Gastroesophageal sphincter (tissue), 4 donors: Measurements from ENCODE around the gene CXorf49. TPM values are rescaled to one million over a fixed set of nuclear protein-coding genes. Genes with fewer than 3 reads are reported as not detected.
"Not testable (repeated sequence)": the region's sequence is repeated elsewhere in the genome, so short reads cannot be mapped to it uniquely, and the experiment has no call there.

Experiments used
- ATAC-seq: fragments of 150-250 bp; one replicate; pipeline ENCODE4 v1.9.1; 2016; ENCODE audit warnings: mild to moderate bottlenecking, moderate library complexity
- H3K27ac ChIP-seq, 4 donors: fragments of 200-600 bp; sonication (generic) in 3 of 4; 1 replicate in 3 of 4; 2 replicates in 1 of 4; pipeline ENCODE4 v1.5.1; 2016 to 2019
- H3K27me3 ChIP-seq: fragments of 200-600 bp; sonication (generic); one replicate; pipeline ENCODE4 v1.5.1; 2019
- H3K36me3 ChIP-seq, 2 donors: fragments of 200-600 bp; sonication (generic); one replicate each; pipeline ENCODE4 v1.5.1; 2019; ENCODE audit warnings: control low read depth in 1 of 2
- H3K4me1 ChIP-seq, 3 donors: fragments of 200-600 bp; sonication (generic); 1 replicate in 2 of 3; 2 replicates in 1 of 3; pipeline ENCODE4 v1.5.1; 2016 to 2019; ENCODE audit warnings: control low read depth in 2 of 3
- H3K4me3 ChIP-seq, 2 donors: fragments of 200-600 bp; sonication (generic); one replicate each; pipeline ENCODE4 v1.5.1; 2019; ENCODE audit warnings: mild to moderate bottlenecking in 1 of 2, moderate library complexity in 1 of 2
- H3K9me3 ChIP-seq, 3 donors: fragments of 200-600 bp; sonication (generic); one replicate each; pipeline ENCODE4 v1.5.1; 2017 to 2019; ENCODE audit warnings: control low read depth in 2 of 3
- CTCF ChIP-seq, 4 experiments: fragments of 200-600 bp in 2 of 4; fragments of 450-650 bp in 2 of 4; sonication (generic) in 1 of 4; IDR thresholded peaks; one replicate each; pipeline ENCODE4 v1.5.1; 2017 to 2019; ENCODE audit warnings: antibody characterized with exemption in 4 of 4, mild to moderate bottlenecking in 2 of 4, moderate library complexity in 2 of 4
- EP300 ChIP-seq: sonication (generic); formaldehyde crosslinking; IDR thresholded peaks from one replicate; pipeline ENCODE4 v1.6.1; 2017; ENCODE audit warnings: antibody characterized with exemption, mild to moderate bottlenecking
- POLR2A ChIP-seq, 2 donors: fragments of 450-650 bp; IDR thresholded peaks; one replicate each; pipeline ENCODE4 v1.6.1; 2017; ENCODE audit warnings: antibody characterized with exemption in 2 of 2, mild to moderate bottlenecking in 2 of 2, moderate library complexity in 1 of 2
- POLR2AphosphoS5 ChIP-seq: sonication (generic); formaldehyde crosslinking; IDR thresholded peaks from one replicate; pipeline ENCODE4 v1.6.1; 2017; ENCODE audit warnings: antibody characterized with exemption
- WGBS, 2 donors: methylation state at CpG; one replicate each; pipeline ENCODE4 v1.1.5; 2018; ENCODE audit warnings: low coverage in 1 of 2; 5-methylcytosine and 5-hydroxymethylcytosine counted together
- total RNA-seq, 4 donors: library from RNA; depleted of rRNA; stranded (reverse); fragments of >200 nt; gene quantifications; one replicate each; pipeline ENCODE4 v1.1.0, GENCODE V29; 2016

CXorf49 gene
- total RNA-seq, 4 donors from 2014 or later, result not detected

GRCh38 chrX:71697466-71698298, 20.4 kb downstream of the CXorf49 start:
- not testable (repeated sequence) for H3K36me3 ChIP-seq, H3K27ac ChIP-seq, H3K4me1 ChIP-seq, H3K4me3 ChIP-seq, H3K27me3 ChIP-seq, H3K9me3 ChIP-seq
- ATAC-seq, result peak; percentile 22
- WGBS, 2 donors, result no CpG with 5 or more reads among the region's 17 CpGs

- H3K36me3 ChIP-seq, H3K4me1 ChIP-seq, H3K4me3 ChIP-seq, H3K27ac ChIP-seq, H3K9me3 ChIP-seq, H3K27me3 ChIP-seq: not testable (repeated sequence)
- ATAC-seq, result peak; percentile 60
- WGBS, 2 donors, result no CpG with 5 or more reads among the region's 24 CpGs
Measured at GRCh38 chrX:71696641-71697465, 21.2 kb downstream of the CXorf49 start.

- Histone ChIP-seq H3K4me1 (no peaks in the 10 kb centered on the region), H3K36me3 (no peaks in the 10 kb centered on the region), H3K9me3 (no peaks in the 10 kb centered on the region), H3K27me3 (no peaks in the 10 kb centered on the region), H3K4me3 (no peak overlapping the region), H3K27ac (no peak overlapping the region)
- ATAC-seq, result no peak
- TF ChIP-seq POLR2A (IDR thresholded peaks at IDR 0.05) (no peak), POLR2AphosphoS5 (no peak), CTCF (IDR thresholded peaks at IDR 0.05) (no peak), EP300 (no peak)
- 60 to 92% methylated on average over 1 to 2 of the region's 4 CpGs for WGBS, 2 donors
Measured at GRCh38 chrX:71679575-71680207, 38.4 kb downstream of the CXorf49 start.

GRCh38 chrX:71677195-71677594, 40.9 kb downstream of the CXorf49 start:
- not testable (repeated sequence) for H3K4me3 ChIP-seq, H3K4me1 ChIP-seq, H3K36me3 ChIP-seq, ATAC-seq, H3K27me3 ChIP-seq, H3K9me3 ChIP-seq, H3K27ac ChIP-seq
- WGBS, 2 donors, result 80% methylated on average over 1 of the region's 6 CpGs; no CpG with 5 or more reads in 1 of the 2 donors

GRCh38 chrX:71676068-71676795, 41.9 kb downstream of the CXorf49 start:
- H3K27me3 ChIP-seq, H3K36me3 ChIP-seq, ATAC-seq, H3K4me3 ChIP-seq, H3K27ac ChIP-seq, H3K4me1 ChIP-seq, H3K9me3 ChIP-seq: not testable (repeated sequence)
- WGBS, 2 donors, result no CpG with 5 or more reads among the region's 43 CpGs

GRCh38 chrX:71675636-71676035, 42.4 kb downstream of the CXorf49 start:
- not testable (repeated sequence) for H3K27me3 ChIP-seq, ATAC-seq, H3K4me1 ChIP-seq, H3K36me3 ChIP-seq, H3K4me3 ChIP-seq, H3K9me3 ChIP-seq, H3K27ac ChIP-seq
- WGBS, 2 donors, result no CpG with 5 or more reads among the region's 23 CpGs

- Histone ChIP-seq H3K27ac (no peak overlapping the region), H3K36me3 (no peaks in the 10 kb centered on the region), H3K4me1 (no peaks in the 10 kb centered on the region), H3K9me3 (no peaks in the 10 kb centered on the region), H3K27me3 (no peaks in the 10 kb centered on the region), H3K4me3 (no peak overlapping the region)
- no peak for ATAC-seq
- 60 to 100% methylated on average over 1 of the region's 11 CpGs for WGBS, 2 donors
- TF ChIP-seq CTCF (IDR thresholded peaks at IDR 0.05), result no peak
- TF ChIP-seq POLR2A (IDR thresholded peaks at IDR 0.05), result no peak
- TF ChIP-seq EP300, result no peak
- no peak for TF ChIP-seq POLR2AphosphoS5
Measured at GRCh38 chrX:71671938-71672337, 46.1 kb downstream of the CXorf49 start.
